NCI-H1092 (cell line): ENCODE results near the gene APBA1.

Source experiments
- DNase-seq: peaks from one replicate; lab custom pipeline; 2025; lab: John Stamatoyannopoulos, UW

Gene APBA1

GRCh38 chr9:69578026-69578425 lies 94.1 kb downstream of the APBA1 start:
- no peak for DNase-seq

- no peak for DNase-seq
These were observed 95.0 kb downstream of the APBA1 start for GRCh38 chr9:69577123-69577522.

- DNase-seq = no peak
These were observed 98.1 kb downstream of the APBA1 start for GRCh38 chr9:69574057-69574456.

- no peak for DNase-seq
These were observed 98.5 kb downstream of the APBA1 start for GRCh38 chr9:69573651-69574050.

GRCh38 chr9:69572611-69573010 lies 99.6 kb downstream of the APBA1 start:
- no peak for DNase-seq

- DNase-seq = no peak
These were observed 101.1 kb downstream of the APBA1 start for GRCh38 chr9:69571032-69571431.

- DNase-seq = no peak
These were observed 102.3 kb downstream of the APBA1 start for GRCh38 chr9:69569738-69570451.

- DNase-seq = no peak
These were observed 107.6 kb downstream of the APBA1 start for GRCh38 chr9:69564557-69564956.

- no peak for DNase-seq
These were observed 113.0 kb downstream of the APBA1 start for GRCh38 chr9:69559126-69559525.

GRCh38 chr9:69556707-69557106 lies 115.5 kb downstream of the APBA1 start:
- no peak for DNase-seq

- DNase-seq = no peak
These were observed 116.4 kb downstream of the APBA1 start for GRCh38 chr9:69555802-69556201.

- DNase-seq = no peak
These were observed 117.2 kb downstream of the APBA1 start for GRCh38 chr9:69554945-69555344.

- DNase-seq = peak; percentile 41
These were observed 122.6 kb downstream of the APBA1 start for GRCh38 chr9:69549310-69550202.

- no peak for DNase-seq
These were observed 123.5 kb downstream of the APBA1 start for GRCh38 chr9:69548681-69549080.

GRCh38 chr9:69546265-69546664 lies 125.9 kb downstream of the APBA1 start:
- peak; percentile 33 for DNase-seq

GRCh38 chr9:69542942-69543704 lies 129.0 kb downstream of the APBA1 start:
- DNase-seq = peak; percentile 51

GRCh38 chr9:69542058-69542457 lies 130.1 kb downstream of the APBA1 start:
- no peak for DNase-seq

GRCh38 chr9:69535911-69536310 lies 136.3 kb downstream of the APBA1 start:
- no peak for DNase-seq

- DNase-seq = no peak
These were observed 136.8 kb downstream of the APBA1 start for GRCh38 chr9:69535286-69535832.

- peak; percentile 81 for DNase-seq
These were observed 139.8 kb downstream of the APBA1 start for GRCh38 chr9:69532396-69532795.

- DNase-seq = peak; percentile 24
These were observed 144.7 kb downstream of the APBA1 start for GRCh38 chr9:69527454-69527853.

- DNase-seq = no peak
These were observed 145.5 kb downstream of the APBA1 start for GRCh38 chr9:69526699-69527098.
